Measurements from ENCODE around the gene GNB1L. TPM values are rescaled to one million over a fixed set of nuclear protein-coding genes. Genes with fewer than 3 reads are reported as not detected.

The GNB1L gene
- total and polyA plus RNA-seq, 5 donors from 2014 or later: 8.2 to 29.8 (median 15.2) TPM

- Histone ChIP-seq H3K27me3 (ENCODE audit: control insufficient read depth, insufficient read depth, low read length) (no peaks in the 10 kb centered on the region), H3K27ac (ENCODE audit: insufficient read depth, low read length, poor library complexity, severe bottlenecking) (no peak overlapping the region), H3K4me3 (ENCODE audit: low read depth, low read length) (no peak overlapping the region), H3K36me3 (ENCODE audit: control insufficient read depth, insufficient read depth, low read length) (peaks cover 2% of the 10 kb centered on the region), H3K4me1 (ENCODE audit: control insufficient read depth, insufficient read depth, low read length, poor library complexity, severe bottlenecking) (peaks cover 36% of the 10 kb centered on the region), H3K9me3 (ENCODE audit: control insufficient read depth in 2 of 2, low read length in 2 of 2) (no peaks in the 10 kb centered on the region)
- ATAC-seq (ENCODE audit: low read depth in 2 of 2) (no peak), DNase-seq (no peak)
- H3K27ac Mint-ChIP-seq: no peak overlapping the region
- H3K9me3 Mint-ChIP-seq: no peaks in the 10 kb centered on the region
- H3K4me3 Mint-ChIP-seq: no peak overlapping the region
- H3K27me3 Mint-ChIP-seq: no peaks in the 10 kb centered on the region
- H3K4me1 Mint-ChIP-seq: peaks cover 5 to 44% (median 15%) of the 10 kb centered on the region in 4 donors
- peaks cover 3% of the 10 kb centered on the region for H3K36me3 Mint-ChIP-seq
Observed at GRCh38 chr22:19882446-19883381, 28.0 kb upstream of the GNB1L start.

- no peaks in the 10 kb centered on the region for H3K27me3 ChIP-seq (ENCODE audit: control insufficient read depth, insufficient read depth, low read length)
- Mint-ChIP-seq H3K4me1 (peaks cover 0 to 26% (median 5%) of the 10 kb centered on the region in 4 donors), H3K27ac (no peak overlapping the region), H3K36me3 (no peaks in the 10 kb centered on the region), H3K4me3 (no peak overlapping the region), H3K27me3 (no peaks in the 10 kb centered on the region), H3K9me3 (no peaks in the 10 kb centered on the region)
- peaks cover 18% of the 10 kb centered on the region for H3K4me1 ChIP-seq (ENCODE audit: control insufficient read depth, insufficient read depth, low read length, poor library complexity, severe bottlenecking)
- H3K4me3 ChIP-seq (ENCODE audit: low read depth, low read length): no peak overlapping the region
- DNase-seq: no peak
- peaks cover 2% of the 10 kb centered on the region for H3K36me3 ChIP-seq (ENCODE audit: control insufficient read depth, insufficient read depth, low read length)
- H3K27ac ChIP-seq (ENCODE audit: insufficient read depth, low read length, poor library complexity, severe bottlenecking): no peak overlapping the region
- ATAC-seq (ENCODE audit: low read depth in 2 of 2): no peak
- H3K9me3 ChIP-seq (ENCODE audit: control insufficient read depth in 2 of 2, low read length in 2 of 2): no peaks in the 10 kb centered on the region
Observed at GRCh38 chr22:19880786-19881569, 26.3 kb upstream of the GNB1L start.

DNA sequence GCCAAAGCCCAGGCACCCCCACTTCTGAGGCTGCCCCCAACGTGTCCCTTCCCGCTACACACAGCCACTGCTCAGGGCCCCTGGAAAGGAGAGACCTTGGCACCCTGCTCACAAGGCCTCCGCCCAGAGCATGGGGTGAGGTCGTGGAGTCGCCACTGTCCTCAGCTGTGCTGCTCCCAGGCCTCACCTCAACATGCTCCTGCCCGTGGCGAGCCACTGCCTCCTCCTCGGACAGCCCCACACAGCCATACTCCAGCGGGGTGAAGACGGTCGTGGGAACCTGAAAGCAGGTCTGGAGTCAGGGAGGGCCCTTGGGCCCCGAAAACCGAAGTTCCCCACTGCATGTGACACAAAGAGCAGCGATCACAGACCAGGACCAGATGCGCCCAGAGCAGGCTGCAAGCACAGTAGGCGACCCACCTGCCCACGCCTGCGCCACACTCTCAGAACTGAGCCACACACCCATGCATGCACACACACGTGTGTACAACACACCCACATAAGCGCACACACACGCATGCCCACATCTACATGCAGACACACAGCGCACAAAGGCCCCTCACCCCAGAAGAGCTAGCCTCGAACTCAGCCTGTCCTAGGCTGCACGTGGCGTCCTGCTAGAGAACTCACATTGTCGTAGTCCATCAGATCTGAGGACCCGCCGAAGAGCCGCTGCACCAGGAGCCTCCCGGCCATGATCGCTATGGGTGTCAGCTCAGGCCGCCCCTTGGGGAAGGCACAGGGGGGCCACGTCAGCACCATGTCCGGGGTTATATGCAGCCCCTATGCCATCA lies 25.5 kb upstream of the GNB1L start:
- H3K4me3 Mint-ChIP-seq: no peak overlapping the region
- Histone ChIP-seq H3K9me3 (ENCODE audit: control insufficient read depth in 2 of 2, low read length in 2 of 2) (no peaks in the 10 kb centered on the region), H3K36me3 (ENCODE audit: control insufficient read depth, insufficient read depth, low read length) (peaks cover 2% of the 10 kb centered on the region), H3K4me1 (ENCODE audit: control insufficient read depth, insufficient read depth, low read length, poor library complexity, severe bottlenecking) (peaks cover 12% of the 10 kb centered on the region), H3K27me3 (ENCODE audit: control insufficient read depth, insufficient read depth, low read length) (no peaks in the 10 kb centered on the region), H3K4me3 (ENCODE audit: low read depth, low read length) (no peak overlapping the region), H3K27ac (ENCODE audit: insufficient read depth, low read length, poor library complexity, severe bottlenecking) (no peak overlapping the region)
- no peaks in the 10 kb centered on the region for H3K27me3 Mint-ChIP-seq
- H3K9me3 Mint-ChIP-seq: no peaks in the 10 kb centered on the region
- no peaks in the 10 kb centered on the region for H3K36me3 Mint-ChIP-seq
- H3K27ac Mint-ChIP-seq: no peak overlapping the region
- DNase-seq (no peak), ATAC-seq (ENCODE audit: low read depth in 2 of 2) (no peak)
- peaks cover 0 to 19% (median 0%) of the 10 kb centered on the region in 4 donors for H3K4me1 Mint-ChIP-seq

DNA sequence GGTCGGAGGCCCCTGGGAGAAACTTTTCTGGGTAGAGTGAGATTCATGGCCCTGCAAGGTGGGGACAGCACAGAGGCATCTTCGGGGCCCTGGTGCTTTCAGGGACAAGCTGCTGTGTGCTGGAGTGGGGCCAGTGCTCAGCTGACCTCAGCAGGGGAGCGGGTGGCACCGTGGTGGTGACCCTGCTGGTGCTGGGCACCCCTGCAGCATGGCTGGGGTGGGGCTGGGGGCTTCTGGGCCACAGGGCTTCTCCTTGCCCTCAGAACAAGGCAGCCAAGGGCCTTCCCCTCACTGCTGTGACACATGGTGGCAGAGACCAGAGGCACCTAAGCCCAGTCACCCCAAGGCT lies 24.9 kb upstream of the GNB1L start:
- Mint-ChIP-seq H3K27ac (no peak overlapping the region), H3K4me1 (peaks cover 0 to 17% (median 1%) of the 10 kb centered on the region in 4 donors), H3K4me3 (no peak overlapping the region), H3K27me3 (no peaks in the 10 kb centered on the region), H3K36me3 (no peaks in the 10 kb centered on the region), H3K9me3 (no peaks in the 10 kb centered on the region)
- Histone ChIP-seq H3K9me3 (ENCODE audit: control insufficient read depth in 2 of 2, low read length in 2 of 2) (no peaks in the 10 kb centered on the region), H3K36me3 (ENCODE audit: control insufficient read depth, insufficient read depth, low read length) (peaks cover 2% of the 10 kb centered on the region), H3K4me1 (ENCODE audit: control insufficient read depth, insufficient read depth, low read length, poor library complexity, severe bottlenecking) (peaks cover 12% of the 10 kb centered on the region), H3K27me3 (ENCODE audit: control insufficient read depth, insufficient read depth, low read length) (no peaks in the 10 kb centered on the region), H3K27ac (ENCODE audit: insufficient read depth, low read length, poor library complexity, severe bottlenecking) (no peak overlapping the region), H3K4me3 (ENCODE audit: low read depth, low read length) (no peak overlapping the region)
- no peak for DNase-seq
- ATAC-seq (ENCODE audit: low read depth in 2 of 2): no peak

- no peaks in the 10 kb centered on the region for H3K27me3 Mint-ChIP-seq
- no peaks in the 10 kb centered on the region for H3K36me3 Mint-ChIP-seq
- ATAC-seq (ENCODE audit: low read depth in 2 of 2) (no peak), DNase-seq (no peak)
- H3K4me3 Mint-ChIP-seq: no peak overlapping the region
- H3K4me3 ChIP-seq (ENCODE audit: low read depth, low read length): no peak overlapping the region
- H3K4me1 ChIP-seq (ENCODE audit: control insufficient read depth, insufficient read depth, low read length, poor library complexity, severe bottlenecking): peaks cover 12% of the 10 kb centered on the region
- peaks cover 0 to 17% (median 3%) of the 10 kb centered on the region in 4 donors for H3K4me1 Mint-ChIP-seq
- no peaks in the 10 kb centered on the region for H3K9me3 Mint-ChIP-seq
- no peaks in the 10 kb centered on the region for H3K9me3 ChIP-seq (ENCODE audit: control insufficient read depth in 2 of 2, low read length in 2 of 2)
- H3K27me3 ChIP-seq (ENCODE audit: control insufficient read depth, insufficient read depth, low read length): no peaks in the 10 kb centered on the region
- no peak overlapping the region for H3K27ac ChIP-seq (ENCODE audit: insufficient read depth, low read length, poor library complexity, severe bottlenecking)
- H3K27ac Mint-ChIP-seq: no peak overlapping the region
- peaks cover 2% of the 10 kb centered on the region for H3K36me3 ChIP-seq (ENCODE audit: control insufficient read depth, insufficient read depth, low read length)
Observed at GRCh38 chr22:19879246-19879570, 24.5 kb upstream of the GNB1L start.

DNA sequence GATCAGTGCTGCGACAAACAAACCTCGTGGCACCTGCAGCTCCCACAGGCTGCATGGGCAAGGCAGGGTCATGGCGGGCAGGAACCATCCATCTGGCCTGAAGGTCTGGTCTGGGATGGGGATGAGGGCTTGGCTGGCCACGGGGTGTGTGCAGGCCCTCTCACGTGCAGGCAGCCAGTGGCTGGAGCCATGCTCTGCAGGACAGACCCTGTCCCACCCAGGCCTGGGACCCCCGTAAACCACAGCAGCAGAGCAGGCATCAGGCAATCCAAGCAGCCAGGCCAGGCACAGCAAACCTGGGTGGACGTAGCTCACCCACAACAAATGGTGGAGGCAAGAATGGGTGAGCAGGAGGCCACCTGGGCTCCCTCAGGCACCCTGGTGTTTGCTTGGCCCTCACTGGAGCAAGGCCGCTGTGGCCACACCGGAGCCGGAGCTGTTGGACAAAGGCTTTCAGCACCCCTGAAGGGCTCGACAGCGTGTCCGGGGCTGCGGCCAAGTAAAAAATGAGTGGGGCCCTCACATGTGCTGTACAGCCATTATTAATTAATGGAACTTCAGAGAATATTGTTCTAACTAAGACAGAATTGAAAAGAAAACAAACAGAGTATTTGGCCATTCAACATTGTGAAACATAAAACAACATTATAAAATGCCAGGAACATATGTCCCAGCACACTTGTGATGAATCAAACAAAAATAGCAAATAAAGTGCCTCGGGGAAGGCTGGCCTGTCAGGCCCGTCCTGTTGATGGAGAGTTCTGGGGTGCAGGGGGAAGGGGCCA lies 24.0 kb upstream of the GNB1L start:
- Mint-ChIP-seq H3K4me3 (no peak overlapping the region), H3K36me3 (no peaks in the 10 kb centered on the region), H3K27me3 (no peaks in the 10 kb centered on the region), H3K4me1 (peaks cover 0 to 17% (median 5%) of the 10 kb centered on the region in 4 donors), H3K9me3 (no peaks in the 10 kb centered on the region), H3K27ac (no peak overlapping the region)
- no peak overlapping the region for H3K4me3 ChIP-seq (ENCODE audit: low read depth, low read length)
- no peaks in the 10 kb centered on the region for H3K27me3 ChIP-seq (ENCODE audit: control insufficient read depth, insufficient read depth, low read length)
- no peak overlapping the region for H3K27ac ChIP-seq (ENCODE audit: insufficient read depth, low read length, poor library complexity, severe bottlenecking)
- ATAC-seq (ENCODE audit: low read depth in 2 of 2) (no peak), DNase-seq (no peak)
- peaks cover 2% of the 10 kb centered on the region for H3K36me3 ChIP-seq (ENCODE audit: control insufficient read depth, insufficient read depth, low read length)
- H3K9me3 ChIP-seq (ENCODE audit: control insufficient read depth in 2 of 2, low read length in 2 of 2): no peaks in the 10 kb centered on the region
- peaks cover 17% of the 10 kb centered on the region for H3K4me1 ChIP-seq (ENCODE audit: control insufficient read depth, insufficient read depth, low read length, poor library complexity, severe bottlenecking)
